ENCODE results near the gene CACNA1I.

- TF ChIP-seq CTCF (IDR thresholded peaks at IDR 0.05 in 4 of 5, conservative IDR thresholded peaks at IDR 0.05 in 1 of 5) = no peak
- no peak for TF ChIP-seq POLR2A (IDR thresholded peaks at IDR 0.05)
These were observed 23.4 kb downstream of the CACNA1I start for GRCh38 chr22:39593931-39594285.
